ENCODE results near the gene TLNRD1. TPM values are rescaled to one million over a fixed set of nuclear protein-coding genes. Genes with fewer than 3 reads are reported as not detected.
A peak's percentile ranks its signal among the peaks of the same experiment; 100 is the strongest.

The TLNRD1 gene
- total RNA-seq, 1 experiment from 2014 or later = 24.3 TPM

GRCh38 chr15:81025721-81026370 is 25.1 kb downstream of the TLNRD1 start:
- no peak for DNase-seq (ENCODE audit: low read depth)

GRCh38 chr15:81026836-81027599 is 26.3 kb downstream of the TLNRD1 start:
- DNase-seq (ENCODE audit: low read depth) = no peak

GRCh38 chr15:81029414-81030300 is 28.9 kb downstream of the TLNRD1 start:
- DNase-seq (ENCODE audit: low read depth) = peak; percentile 15

GRCh38 chr15:81030301-81030750 is 29.6 kb downstream of the TLNRD1 start:
- no peak for DNase-seq (ENCODE audit: low read depth)

GRCh38 chr15:81031203-81031602 is 30.5 kb downstream of the TLNRD1 start:
- no peak for DNase-seq (ENCODE audit: low read depth)

GRCh38 chr15:81032355-81032754 is 31.6 kb downstream of the TLNRD1 start:
- no peak for DNase-seq (ENCODE audit: low read depth)

- DNase-seq (ENCODE audit: low read depth) = no peak
These were observed 32.1 kb downstream of the TLNRD1 start for GRCh38 chr15:81032818-81033217.

- DNase-seq (ENCODE audit: low read depth) = no peak
These were observed 32.8 kb downstream of the TLNRD1 start for GRCh38 chr15:81033508-81033907.

- DNase-seq (ENCODE audit: low read depth) = no peak
These were observed 37.4 kb downstream of the TLNRD1 start for GRCh38 chr15:81037952-81038743.

- DNase-seq (ENCODE audit: low read depth) = no peak
These were observed 38.4 kb downstream of the TLNRD1 start for GRCh38 chr15:81038975-81039607.

- DNase-seq (ENCODE audit: low read depth) = no peak
These were observed 40.0 kb downstream of the TLNRD1 start for GRCh38 chr15:81040757-81041156.

- DNase-seq (ENCODE audit: low read depth) = no peak
These were observed 42.7 kb downstream of the TLNRD1 start for GRCh38 chr15:81043281-81043934.

GRCh38 chr15:81043935-81044575 is 43.3 kb downstream of the TLNRD1 start:
- DNase-seq (ENCODE audit: low read depth) = no peak

- DNase-seq (ENCODE audit: low read depth) = no peak
These were observed 45.6 kb downstream of the TLNRD1 start for GRCh38 chr15:81046290-81046689.

- DNase-seq (ENCODE audit: low read depth) = no peak
These were observed 47.2 kb downstream of the TLNRD1 start for GRCh38 chr15:81047928-81048327.

- no peak for DNase-seq (ENCODE audit: low read depth)
These were observed 49.1 kb downstream of the TLNRD1 start for GRCh38 chr15:81049835-81050234.

- no peak for DNase-seq (ENCODE audit: low read depth)
These were observed 49.5 kb downstream of the TLNRD1 start for GRCh38 chr15:81050259-81050658.

GRCh38 chr15:81050805-81051204 is 50.1 kb downstream of the TLNRD1 start:
- no peak for DNase-seq (ENCODE audit: low read depth)

GRCh38 chr15:81052046-81052445 is 51.3 kb downstream of the TLNRD1 start:
- DNase-seq (ENCODE audit: low read depth) = no peak

GRCh38 chr15:81053621-81054020 is 52.9 kb downstream of the TLNRD1 start:
- no peak for DNase-seq (ENCODE audit: low read depth)

All from LHCN-M2 (cell line).